Activated naive CD4-positive, alpha-beta T cell (primary cell): Measurements from ENCODE around the gene FAM53C.

Experiments
- DNase-seq, 4 experiments: peaks; one replicate each; lab custom pipeline; 2025; lab: John Stamatoyannopoulos, UW

The FAM53C gene

GRCh38 chr5:138391859-138392386 lies 53.9 kb downstream of the FAM53C start:
- DNase-seq, result no peak
